Endothelial cell of umbilical vein (primary cell): ENCODE results near the gene MAP4K3.

Experiments used
- EZH2 ChIP-seq: IDR thresholded peaks from 2 replicates; pipeline ENCODE4 v1.6.1; 2012; ENCODE audit warnings: borderline replicate concordance, low read depth, mild to moderate bottlenecking, moderate library complexity, low read length, inconsistent platforms; ENCODE audit not compliant: severe bottlenecking
- POLR2A ChIP-seq: IDR thresholded peaks from 2 replicates; pipeline ENCODE4 v1.6.1; 2012; ENCODE audit warnings: low read depth, mild to moderate bottlenecking, control low read depth, low read length
- POLR2AphosphoS5 ChIP-seq: IDR thresholded peaks from 2 replicates; pipeline ENCODE4 v1.6.1; 2012; ENCODE audit warnings: low read depth, mild to moderate bottlenecking, control low read depth, low read length, moderate library complexity; ENCODE audit not compliant: insufficient read depth
- TF ChIP-seq, protein P1 (sequence below), 2 donors: IDR thresholded peaks; 1 replicate in 1 of 2; 2 replicates in 1 of 2; pipeline ENCODE4 v1.5.1; 2011; ENCODE audit warnings: low read length in 2 of 2, mild to moderate bottlenecking in 2 of 2, moderate library complexity in 2 of 2, control low read depth in 1 of 2, inconsistent platforms in 1 of 2, low read depth in 1 of 2; ENCODE audit not compliant: insufficient read depth in 1 of 2; ENCODE audit errors: extremely low read depth in 1 of 2
- TF ChIP-seq, protein P2 (sequence below): IDR thresholded peaks from 2 replicates; pipeline ENCODE4 v1.6.1; 2011; ENCODE audit not compliant: insufficient read depth, insufficient read length

DNA sequence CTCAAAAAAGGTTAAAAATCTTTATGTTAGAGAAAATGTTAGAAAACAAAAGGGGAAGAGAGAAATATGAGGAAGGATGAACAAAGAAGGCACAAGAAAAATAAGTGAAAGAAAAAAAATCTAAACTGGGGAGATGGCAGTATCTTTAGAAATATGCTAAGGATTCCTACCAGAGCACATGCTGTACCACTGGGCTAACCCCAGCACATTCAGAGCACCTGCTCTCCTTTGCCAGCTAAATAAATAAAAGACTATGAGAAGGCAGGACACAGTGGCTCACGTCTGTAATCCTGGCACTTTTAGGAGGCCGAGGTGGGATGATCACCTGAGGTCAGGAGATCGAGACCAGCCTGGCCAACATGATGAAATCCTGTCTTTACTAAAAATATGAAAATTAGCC, 101.2 kb downstream of the MAP4K3 start:
- TF ChIP-seq, protein P1, sequence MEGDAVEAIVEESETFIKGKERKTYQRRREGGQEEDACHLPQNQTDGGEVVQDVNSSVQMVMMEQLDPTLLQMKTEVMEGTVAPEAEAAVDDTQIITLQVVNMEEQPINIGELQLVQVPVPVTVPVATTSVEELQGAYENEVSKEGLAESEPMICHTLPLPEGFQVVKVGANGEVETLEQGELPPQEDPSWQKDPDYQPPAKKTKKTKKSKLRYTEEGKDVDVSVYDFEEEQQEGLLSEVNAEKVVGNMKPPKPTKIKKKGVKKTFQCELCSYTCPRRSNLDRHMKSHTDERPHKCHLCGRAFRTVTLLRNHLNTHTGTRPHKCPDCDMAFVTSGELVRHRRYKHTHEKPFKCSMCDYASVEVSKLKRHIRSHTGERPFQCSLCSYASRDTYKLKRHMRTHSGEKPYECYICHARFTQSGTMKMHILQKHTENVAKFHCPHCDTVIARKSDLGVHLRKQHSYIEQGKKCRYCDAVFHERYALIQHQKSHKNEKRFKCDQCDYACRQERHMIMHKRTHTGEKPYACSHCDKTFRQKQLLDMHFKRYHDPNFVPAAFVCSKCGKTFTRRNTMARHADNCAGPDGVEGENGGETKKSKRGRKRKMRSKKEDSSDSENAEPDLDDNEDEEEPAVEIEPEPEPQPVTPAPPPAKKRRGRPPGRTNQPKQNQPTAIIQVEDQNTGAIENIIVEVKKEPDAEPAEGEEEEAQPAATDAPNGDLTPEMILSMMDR (IDR thresholded peaks at IDR 0.05; ENCODE audit: extremely low read depth in 1 of 2, insufficient read depth in 1 of 2, low read depth in 1 of 2, low read length in 2 of 2): no peak
- TF ChIP-seq EZH2 (no peak), POLR2A (no peak), POLR2AphosphoS5 (no peak)
- TF ChIP-seq, protein P2, sequence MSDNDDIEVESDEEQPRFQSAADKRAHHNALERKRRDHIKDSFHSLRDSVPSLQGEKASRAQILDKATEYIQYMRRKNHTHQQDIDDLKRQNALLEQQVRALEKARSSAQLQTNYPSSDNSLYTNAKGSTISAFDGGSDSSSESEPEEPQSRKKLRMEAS: no peak
